ENCODE measurements around the gene CHN2.

GRCh38 chr7:29302666-29303395 lies 108.3 kb downstream of the CHN2 start:
- TF ChIP-seq NFYB (CRISPR knock-in tag; conservative IDR thresholded peaks at IDR 0.05; ENCODE audit: low read depth) (no peak), SP1 (CRISPR knock-in tag; conservative IDR thresholded peaks at IDR 0.05) (no peak), USF2 (CRISPR knock-in tag; IDR thresholded peaks at IDR 0.05) (no peak), CTCF (IDR thresholded peaks at IDR 0.05) (no peak), NR1H2 (CRISPR knock-in tag; IDR thresholded peaks at IDR 0.05) (no peak), ZNF512 (CRISPR knock-in tag; IDR thresholded peaks at IDR 0.05; ENCODE audit: borderline replicate concordance) (no peak), PREB (CRISPR knock-in tag; IDR thresholded peaks at IDR 0.05; ENCODE audit: borderline replicate concordance) (no peak), NFATC4 (CRISPR knock-in tag; IDR thresholded peaks at IDR 0.05) (no peak)
- TF ChIP-seq, protein P1, sequence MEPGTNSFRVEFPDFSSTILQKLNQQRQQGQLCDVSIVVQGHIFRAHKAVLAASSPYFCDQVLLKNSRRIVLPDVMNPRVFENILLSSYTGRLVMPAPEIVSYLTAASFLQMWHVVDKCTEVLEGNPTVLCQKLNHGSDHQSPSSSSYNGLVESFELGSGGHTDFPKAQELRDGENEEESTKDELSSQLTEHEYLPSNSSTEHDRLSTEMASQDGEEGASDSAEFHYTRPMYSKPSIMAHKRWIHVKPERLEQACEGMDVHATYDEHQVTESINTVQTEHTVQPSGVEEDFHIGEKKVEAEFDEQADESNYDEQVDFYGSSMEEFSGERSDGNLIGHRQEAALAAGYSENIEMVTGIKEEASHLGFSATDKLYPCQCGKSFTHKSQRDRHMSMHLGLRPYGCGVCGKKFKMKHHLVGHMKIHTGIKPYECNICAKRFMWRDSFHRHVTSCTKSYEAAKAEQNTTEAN (CRISPR knock-in tag; IDR thresholded peaks at IDR 0.05): no peak

Data from WTC11 (cell line).